ENCODE results near the gene ASCC1.

ASCC1 gene

GRCh38 chr10:72074574-72075375 is 141.3 kb downstream of the ASCC1 start:
- no peak overlapping the region for H3K27ac ChIP-seq
- TF ChIP-seq CTCF (conservative IDR thresholded peaks at IDR 0.05), result no peak

- no peak for TF ChIP-seq CTCF (conservative IDR thresholded peaks at IDR 0.05)
- no peak overlapping the region for H3K27ac ChIP-seq
Measured at GRCh38 chr10:72073708-72074573, 142.1 kb downstream of the ASCC1 start.

GRCh38 chr10:72072639-72073038 is 143.4 kb downstream of the ASCC1 start:
- no peak overlapping the region for H3K27ac ChIP-seq
- no peak for TF ChIP-seq CTCF (conservative IDR thresholded peaks at IDR 0.05)

- no peak overlapping the region for H3K27ac ChIP-seq
- TF ChIP-seq CTCF (conservative IDR thresholded peaks at IDR 0.05), result no peak
Measured at GRCh38 chr10:72072046-72072445, 144.0 kb downstream of the ASCC1 start.

- H3K27ac ChIP-seq, result no peak overlapping the region
- TF ChIP-seq CTCF (conservative IDR thresholded peaks at IDR 0.05), result no peak
Measured at GRCh38 chr10:72069751-72070526, 146.1 kb downstream of the ASCC1 start.

- H3K27ac ChIP-seq, result no peak overlapping the region
- TF ChIP-seq CTCF (conservative IDR thresholded peaks at IDR 0.05), result no peak
Measured at GRCh38 chr10:72068901-72069446, 147.1 kb downstream of the ASCC1 start.
